Calu3 (cell line): ENCODE results near the gene CGB8. TPM values are rescaled to one million over a fixed set of nuclear protein-coding genes. Genes with fewer than 3 reads are reported as not detected.
A peak's percentile ranks its signal among the peaks of the same experiment; 100 is the strongest.
"Not testable (repeated sequence)": the region's sequence is repeated elsewhere in the genome, so short reads cannot be mapped to it uniquely, and the experiment has no call there.

Experiments
- Bru-seq: library from RNA; stranded (reverse); fragments of 400-500 nt; gene quantifications from one replicate; lab custom pipeline; 2021; lab: Mats Ljungman, UMichigan
- BruChase-seq, 2 experiments: library from RNA; stranded (reverse); fragments of 400-500 nt; gene quantifications; one replicate each; lab custom pipeline; 2021; lab: Mats Ljungman, UMichigan
- BruUV-seq: library from RNA; stranded (reverse); fragments of 400-500 nt; replicated peaks from 2 replicates; lab custom pipeline; 2021; lab: Mats Ljungman, UMichigan
- CTCF ChIA-PET: fragments of 300-600 bp; sonication (Branson Sonifier 250); formaldehyde crosslinking; loops from one replicate; lab custom pipeline; 2022; ENCODE audit warnings: antibody characterized with exemption; lab: Charles Lee
- DNase-seq: peaks from one replicate; pipeline ENCODE4 v3.0.0; 2022
- H3K27ac Mint-ChIP-seq: one replicate; pipeline ENCODE4 v1.8.0; 2022; ENCODE audit warnings: mixed read lengths; ENCODE audit not compliant: unreplicated experiment
- H3K27me3 Mint-ChIP-seq: one replicate; pipeline ENCODE4 v1.8.0; 2022; ENCODE audit warnings: mixed read lengths; ENCODE audit not compliant: unreplicated experiment
- H3K36me3 Mint-ChIP-seq: one replicate; pipeline ENCODE4 v1.8.0; 2022; ENCODE audit warnings: mild to moderate bottlenecking, moderate library complexity, mixed read lengths; ENCODE audit not compliant: insufficient read depth, unreplicated experiment
- H3K4me1 Mint-ChIP-seq: one replicate; pipeline ENCODE4 v1.8.0; 2022; ENCODE audit warnings: mild to moderate bottlenecking, low read depth, mixed read lengths; ENCODE audit not compliant: unreplicated experiment
- H3K4me3 Mint-ChIP-seq: one replicate; pipeline ENCODE4 v1.8.0; 2022; ENCODE audit warnings: mild to moderate bottlenecking, low read depth, moderate library complexity, mixed read lengths; ENCODE audit not compliant: unreplicated experiment
- H3K9me3 Mint-ChIP-seq: one replicate; pipeline ENCODE4 v1.8.0; 2022; ENCODE audit warnings: low read depth, mixed read lengths; ENCODE audit not compliant: unreplicated experiment
- CTCF ChIP-seq: fragments of 200-600 bp; IDR thresholded peaks from one replicate; pipeline ENCODE4 v1.8.0; 2022; ENCODE audit warnings: antibody characterized with exemption; ENCODE audit not compliant: unreplicated experiment
- intact Hi-C: fragments of 100-400 bp; cut with micrococcal nuclease; formaldehyde crosslinking; loops from one replicate; pipeline ENCODE4 v1.10.0; 2022; ENCODE audit not compliant: unreplicated experiment
- long read RNA-seq: library from polyadenylated mRNA; stranded (forward); transcript quantifications from one replicate; pipeline ENCODE4 v2.0.0, GENCODE V29; 2022
- total RNA-seq: library from RNA; stranded (reverse); gene quantifications from 2 replicates; pipeline ENCODE4 v1.2.3, GENCODE V29; 2022

CGB8 gene
- 0.54 and 0.56 TPM in 2 replicates for total RNA-seq
- percentile 10 among the genes with signal in this experiment for Bru-seq, nascent RNA
- percentile 25 among the genes with signal in this experiment for BruChase-seq, experiment 1, labeled RNA remaining after a 6-hour chase
- BruChase-seq, experiment 2, labeled RNA remaining after a 2-hour chase = percentile 36 among the genes with signal in this experiment
- long read RNA-seq, partial matches to known transcripts = 2 of 5 reads
- long read RNA-seq, other reads (novel, unspliced or antisense) = 3 of 5 reads

GRCh38 chr19:49049011-49049410 is at the start of gene CGB8:
Gene CGB8, minus strand, starts transcription at chr19:49049111. Its CDS starts 372 bp downstream, at chr19:49048739.
- H3K9me3 Mint-ChIP-seq, BruUV-seq, H3K27me3 Mint-ChIP-seq, H3K27ac Mint-ChIP-seq, DNase-seq, CTCF ChIA-PET, intact Hi-C loops, H3K4me3 Mint-ChIP-seq, H3K36me3 Mint-ChIP-seq: not testable (repeated sequence)
- peaks cover 16% of the 10 kb centered on the region for H3K4me1 Mint-ChIP-seq

GRCh38 chr19:49097453-49098288 is 48.8 kb upstream of the CGB8 start:
- no TSS peak for BruUV-seq
- Mint-ChIP-seq H3K9me3 (no peaks in the 10 kb centered on the region), H3K4me3 (no peak overlapping the region), H3K4me1 (peaks cover 7% of the 10 kb centered on the region), H3K36me3 (peaks cover 83% of the 10 kb centered on the region), H3K27me3 (no peaks in the 10 kb centered on the region), H3K27ac (no peak overlapping the region)
- DNase-seq = peak; percentile 85
- CTCF ChIA-PET = interaction anchor here (0.5 to 2.1 kb wide), 28 partner anchors 9 to 509 kb away, joined by 3 to 85 read pairs (median 5); partner anchors contain the start of genes GYS1, LIN7B, PIH1D1 and PPFIA3
- TF ChIP-seq CTCF = peak; percentile 99
- intact Hi-C loops = loop anchor here (5.0 kb wide), 1 partner anchor 110 kb away; no protein-coding TSS in a partner anchor

GRCh38 chr19:49094505-49095482 is 45.9 kb upstream of the CGB8 start:
- BruUV-seq = no TSS peak
- Mint-ChIP-seq H3K9me3 (no peaks in the 10 kb centered on the region), H3K27me3 (no peaks in the 10 kb centered on the region), H3K27ac (no peak overlapping the region), H3K4me3 (no peak overlapping the region), H3K4me1 (no peaks in the 10 kb centered on the region), H3K36me3 (peaks cover 91% of the 10 kb centered on the region)
- CTCF ChIA-PET = interaction anchor here (0.6 to 0.8 kb wide), 5 partner anchors 41 to 233 kb away, joined by 3 to 5 read pairs (median 4); no protein-coding TSS in a partner anchor
- intact Hi-C loops = loop anchor here (5.0 kb wide), 1 partner anchor 113 kb away; no protein-coding TSS in a partner anchor
- TF ChIP-seq CTCF = no peak
- DNase-seq = no peak

- peaks cover 91% of the 10 kb centered on the region for H3K36me3 Mint-ChIP-seq
- H3K9me3 Mint-ChIP-seq = no peaks in the 10 kb centered on the region
- H3K27me3 Mint-ChIP-seq = no peaks in the 10 kb centered on the region
- peaks cover 2% of the 10 kb centered on the region for H3K4me1 Mint-ChIP-seq
- H3K4me3 Mint-ChIP-seq = no peak overlapping the region
- intact Hi-C loops = no loop called here
- no peak overlapping the region for H3K27ac Mint-ChIP-seq
- no peak for TF ChIP-seq CTCF
- BruUV-seq = no TSS peak
- no peak for DNase-seq
- CTCF ChIA-PET = no interaction called here
Observed at GRCh38 chr19:49092686-49093085, 43.8 kb upstream of the CGB8 start.
